CD14-positive monocyte (primary cell): ENCODE data around the gene TP53I3. TPM values are rescaled to one million over a fixed set of nuclear protein-coding genes. Genes with fewer than 3 reads are reported as not detected.

Source experiments
- DNase-seq, 3 donors: peaks; one replicate each; pipeline ENCODE4 v3.0.0-alpha.2; 2011 to 2022
- H2AFZ ChIP-seq: 2 replicates; pipeline ENCODE4 v1.6.0; 2012; ENCODE audit warnings: mild to moderate bottlenecking, low read depth, low read length, inconsistent platforms; ENCODE audit not compliant: insufficient read depth, poor library complexity, severe bottlenecking
- H3K27ac ChIP-seq, 2 donors: 1 replicate in 1 of 2; 2 replicates in 1 of 2; pipeline ENCODE4 v1.5.1; 2012 to 2013; ENCODE audit warnings: low read length in 2 of 2, control low read depth in 1 of 2, inconsistent platforms in 1 of 2, low read depth in 1 of 2, mild to moderate bottlenecking in 1 of 2
- H3K27me3 ChIP-seq, 2 donors: one replicate each; pipeline versions ENCODE4 v1.6.0 to v1.6.1; 2011 to 2013; ENCODE audit warnings: low read length in 2 of 2; ENCODE audit not compliant: control insufficient read depth in 2 of 2, insufficient read depth in 2 of 2
- H3K36me3 ChIP-seq, 2 donors: replicated peaks in 1 of 2; 1 replicate in 1 of 2; 2 replicates in 1 of 2; pipeline versions ENCODE4 v1.5.1 to v1.6.1; 2012 to 2013; ENCODE audit warnings: low read length in 2 of 2, control low read depth in 1 of 2, inconsistent platforms in 1 of 2, mild to moderate bottlenecking in 1 of 2; ENCODE audit not compliant: insufficient read depth in 2 of 2, control insufficient read depth in 1 of 2
- H3K4me1 ChIP-seq, 2 donors: 1 replicate in 1 of 2; 2 replicates in 1 of 2; pipeline versions ENCODE4 v1.5.1 to v1.6.1; 2012 to 2013; ENCODE audit warnings: low read length in 2 of 2, control low read depth in 1 of 2, inconsistent platforms in 1 of 2, mild to moderate bottlenecking in 1 of 2, moderate library complexity in 1 of 2; ENCODE audit not compliant: insufficient read depth in 2 of 2, control insufficient read depth in 1 of 2
- H3K4me2 ChIP-seq: replicated peaks from 2 replicates; pipeline ENCODE3; 2012; ENCODE audit warnings: low read length, moderate library complexity, mild to moderate bottlenecking; ENCODE audit not compliant: poor library complexity, severe bottlenecking; ENCODE audit errors: extremely low read depth
- H3K4me3 ChIP-seq, 3 experiments: fragments of 200-600 bp in 1 of 3; sonication (generic) in 1 of 3; replicated peaks in 1 of 3; 1 replicate in 2 of 3; 2 replicates in 1 of 3; pipeline ENCODE4 v1.5.1; 2011 to 2013; ENCODE audit warnings: low read length in 3 of 3, mild to moderate bottlenecking in 3 of 3, control low read depth in 2 of 3, low read depth in 2 of 3, inconsistent platforms in 1 of 3, moderate library complexity in 1 of 3
- H3K79me2 ChIP-seq: 2 replicates; pipeline ENCODE4 v1.6.0; 2012; ENCODE audit warnings: mild to moderate bottlenecking, control low read depth, inconsistent platforms, low read length, moderate library complexity; ENCODE audit not compliant: insufficient read depth
- H3K9ac ChIP-seq: 2 replicates; pipeline ENCODE4 v1.6.0; 2017; ENCODE audit warnings: low read length, mild to moderate bottlenecking; ENCODE audit not compliant: insufficient read depth, poor library complexity, severe bottlenecking
- H3K9me3 ChIP-seq, 2 donors: replicated peaks in 1 of 2; 1 replicate in 1 of 2; 2 replicates in 1 of 2; pipeline versions ENCODE4 v1.5.1 to v1.6.1; 2012 to 2013; ENCODE audit warnings: low read length in 2 of 2, control low read depth in 1 of 2; ENCODE audit not compliant: control insufficient read depth in 1 of 2, insufficient read depth in 1 of 2
- H4K20me1 ChIP-seq: 2 replicates; pipeline ENCODE4 v1.6.0; 2012; ENCODE audit warnings: mild to moderate bottlenecking, low read length, control low read depth, moderate library complexity; ENCODE audit not compliant: insufficient read depth
- H3K27ac Mint-ChIP-seq, 7 donors: one replicate each; pipeline ENCODE4 v1.8.0; 2020; ENCODE audit warnings: mild to moderate bottlenecking in 7 of 7, mixed read lengths in 7 of 7, moderate library complexity in 6 of 7, inconsistent platforms in 2 of 7
- H3K27me3 Mint-ChIP-seq, 3 donors: one replicate each; pipeline ENCODE4 v1.8.0; 2021 to 2022; ENCODE audit warnings: low read depth in 3 of 3, mild to moderate bottlenecking in 3 of 3, mixed read lengths in 3 of 3, moderate library complexity in 3 of 3, inconsistent platforms in 1 of 3
- H3K36me3 Mint-ChIP-seq, 2 donors: one replicate each; pipeline ENCODE4 v1.8.0; 2020; ENCODE audit warnings: mixed read lengths in 2 of 2, inconsistent platforms in 1 of 2, mild to moderate bottlenecking in 1 of 2
- H3K4me1 Mint-ChIP-seq: one replicate; pipeline ENCODE4 v1.8.0; 2020; ENCODE audit warnings: mild to moderate bottlenecking, mixed read lengths
- H3K4me3 Mint-ChIP-seq, 2 donors: one replicate each; pipeline ENCODE4 v1.8.0; 2020; ENCODE audit warnings: mild to moderate bottlenecking in 2 of 2, mixed read lengths in 2 of 2, moderate library complexity in 1 of 2
- H3K9me3 Mint-ChIP-seq, 7 donors: one replicate each; pipeline ENCODE4 v1.8.0; 2020 to 2022; ENCODE audit warnings: mixed read lengths in 7 of 7, mild to moderate bottlenecking in 6 of 7, moderate library complexity in 6 of 7, inconsistent platforms in 2 of 7
- CTCF ChIP-seq: fragments of 200-600 bp; IDR thresholded peaks from one replicate; pipeline ENCODE4 v1.8.0; 2022; ENCODE audit warnings: antibody characterized with exemption, mild to moderate bottlenecking
- WGBS: methylation state at CpG from one replicate; pipeline ENCODE4 v1.1.5; 2013; ENCODE audit warnings: missing lambda C conversion rate; ENCODE audit not compliant: insufficient coverage; 5-methylcytosine and 5-hydroxymethylcytosine counted together
- intact Hi-C, 2 donors: fragments of 100-400 bp; cut with micrococcal nuclease; formaldehyde crosslinking; loops; one replicate each; pipeline versions ENCODE4 v1.15.0 to v1.15.1; 2023
- polyA plus RNA-seq, 3 donors: library from polyadenylated mRNA; depleted of rRNA in 1 of 3; unstranded in 2 of 3; stranded (reverse) in 1 of 3; fragments of 300-500 nt in 2 of 3; fragments of >200 nt in 1 of 3; fragmentation: Illumina TruSeq in 2 of 3; gene quantifications; 1 replicate in 2 of 3; 2 replicates in 1 of 3; pipeline ENCODE4 v1.2.3, GENCODE V29; 2012 to 2021

Gene TP53I3
- polyA plus RNA-seq, 3 donors, result 24.5 to 41.7 (median 34.9) TPM

- no CpG with 5 or more reads among the region's 1 CpG for WGBS
- H3K27ac Mint-ChIP-seq, result peak overlapping the region in 1 of 7 donors; percentile 8
- no peak for TF ChIP-seq CTCF
- no peak overlapping the region for H3K9ac ChIP-seq
- H3K9me3 Mint-ChIP-seq, result peaks cover 0 to under 1% (median 0%) of the 10 kb centered on the region in 7 donors
- no peaks in the 10 kb centered on the region for H3K27me3 Mint-ChIP-seq
- H3K4me3 ChIP-seq, result no peak overlapping the region
- no peak overlapping the region for H3K4me2 ChIP-seq
- no peak overlapping the region for H3K4me3 Mint-ChIP-seq
- H2AFZ ChIP-seq, result no peak overlapping the region
- no peak overlapping the region for H3K27ac ChIP-seq
- H3K9me3 ChIP-seq, result no peaks in the 10 kb centered on the region
- H3K27me3 ChIP-seq, result no peaks in the 10 kb centered on the region
- peaks cover 9 to 11% of the 10 kb centered on the region in 2 donors for H3K36me3 Mint-ChIP-seq
- peaks cover 7% of the 10 kb centered on the region for H3K4me1 Mint-ChIP-seq
- no peaks in the 10 kb centered on the region for H3K79me2 ChIP-seq
- intact Hi-C loops, result no loop called here
- no peak for DNase-seq
- H3K36me3 ChIP-seq, result peaks cover 0 to 4% of the 10 kb centered on the region in 2 donors
- H4K20me1 ChIP-seq, result no peaks in the 10 kb centered on the region
- H3K4me1 ChIP-seq, result peaks cover 5 to 6% of the 10 kb centered on the region in 2 donors
Observed at GRCh38 chr2:24117902-24118301, 33.3 kb upstream of the TP53I3 start.

DNA sequence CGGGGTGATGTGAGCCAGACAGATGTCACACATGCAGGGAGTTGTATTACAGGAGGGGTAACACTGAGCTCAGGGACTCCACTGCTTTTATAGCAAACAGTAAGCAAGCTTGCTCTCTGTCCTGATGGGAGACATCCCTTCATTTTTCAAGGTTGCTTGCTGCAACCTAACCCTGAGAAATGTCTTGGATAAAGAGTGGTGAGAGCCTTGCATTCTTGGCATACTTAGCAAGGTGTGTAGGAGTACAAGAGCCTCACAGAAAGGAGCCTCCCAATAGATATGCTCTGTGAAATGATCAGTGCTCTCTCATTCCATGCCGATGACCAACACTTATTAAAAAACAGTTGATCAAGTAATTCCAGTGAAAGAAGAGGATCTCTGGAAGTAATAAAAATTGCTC, 30.4 kb upstream of the TP53I3 start:
- H3K9me3 Mint-ChIP-seq, result peaks cover 0 to 3% (median 0%) of the 10 kb centered on the region in 7 donors
- no peak overlapping the region for H3K4me3 Mint-ChIP-seq
- no CpG with 5 or more reads among the region's 2 CpGs for WGBS

More for the DNA sequence above, 30.4 kb upstream of the TP53I3 start:
- Histone ChIP-seq H3K79me2 (no peaks in the 10 kb centered on the region), H4K20me1 (no peaks in the 10 kb centered on the region), H2AFZ (no peak overlapping the region), H3K4me2 (no peak overlapping the region), H3K27me3 (no peaks in the 10 kb centered on the region), H3K9me3 (no peaks in the 10 kb centered on the region), H3K36me3 (peaks cover 0 to 4% of the 10 kb centered on the region in 2 donors), H3K9ac (no peak overlapping the region), H3K4me3 (no peak overlapping the region), H3K27ac (no peak overlapping the region), H3K4me1 (no peaks in the 10 kb centered on the region)
- no peaks in the 10 kb centered on the region for H3K27me3 Mint-ChIP-seq
- peaks cover 15 to 16% of the 10 kb centered on the region in 2 donors for H3K36me3 Mint-ChIP-seq
- H3K27ac Mint-ChIP-seq, result no peak overlapping the region
- H3K4me1 Mint-ChIP-seq, result no peaks in the 10 kb centered on the region
- intact Hi-C loops, result no loop called here
- no peak for DNase-seq
- TF ChIP-seq CTCF, result no peak
